Measurements from ENCODE around the gene SNX25. TPM values are rescaled to one million over a fixed set of nuclear protein-coding genes. Genes with fewer than 3 reads are reported as not detected.

The SNX25 gene
- polyA plus RNA-seq, 1 of the 3 experiments (the other 2 are of a cell fraction), result 8.5 TPM

- TF ChIP-seq NFIC (IDR thresholded peaks at IDR 0.05; ENCODE audit: borderline replicate concordance) (peak; percentile 33; the same call in 1 of the 2 replicates), CHD2 (IDR thresholded peaks at IDR 0.05; ENCODE audit: low read length, partially characterized antibody) (no peak), YY1 (IDR thresholded peaks at IDR 0.05; ENCODE audit: low read depth) (no peak), ZBTB33 (IDR thresholded peaks at IDR 0.05; ENCODE audit: borderline replicate concordance, low read depth) (no peak; the same call in 1 of the 2 replicates), GABPA (IDR thresholded peaks at IDR 0.05; ENCODE audit: low read depth) (no peak), POLR2AphosphoS5 (IDR thresholded peaks at IDR 0.05; ENCODE audit: low read depth, low read length) (no peak), IRF3 (IDR thresholded peaks at IDR 0.05; ENCODE audit: low read depth, low read length) (no peak), SMC3 (IDR thresholded peaks at IDR 0.05; ENCODE audit: low read depth, low read length) (no peak), NRF1 (IDR thresholded peaks at IDR 0.05; ENCODE audit: low read depth, low read length) (no peak), FOXM1 (IDR thresholded peaks at IDR 0.05; ENCODE audit: low read depth) (peak; percentile 20; the same call in 1 of the 2 replicates), MAX (IDR thresholded peaks at IDR 0.05; ENCODE audit: low read depth) (peak; percentile 91), ELF1 (IDR thresholded peaks at IDR 0.05) (no peak), EZH2phosphoT487 (IDR thresholded peaks at IDR 0.05; ENCODE audit: borderline replicate concordance, low read depth) (no peak), RXRA (IDR thresholded peaks at IDR 0.05; ENCODE audit: borderline replicate concordance, low read depth) (no peak), GATA2 (CRISPR knock-in tag; IDR thresholded peaks at IDR 0.05) (peak; percentile 66; the same call in 1 of the 2 replicates)
Measured at GRCh38 chr4:185359767-185360446, 150.5 kb downstream of the SNX25 start (continued).

- Histone ChIP-seq H3K4me2 (no peak overlapping the region), H3K9ac (no peak overlapping the region), H3K79me2 (ENCODE audit: insufficient read depth) (peaks cover 3% of the 10 kb centered on the region; the same call in 1 of the 2 replicates), H3K9me3 (no peaks in the 10 kb centered on the region), H3K27ac (ENCODE audit: low read depth in 2 of 2, low read length in 1 of 2) (no peak overlapping the region), H3K36me3 (replicated peaks in 1 of 2; ENCODE audit: control insufficient read depth in 1 of 2, insufficient read depth in 2 of 2, low read length in 1 of 2) (peaks cover 8 to 39% of the 10 kb centered on the region in 2 experiments), H4K20me1 (ENCODE audit: insufficient read depth) (no peaks in the 10 kb centered on the region), H3F3A (replicated peaks; ENCODE audit: insufficient read depth) (peaks cover 36% of the 10 kb centered on the region), H3K4me1 (ENCODE audit: control insufficient read depth in 1 of 2, insufficient read depth in 2 of 2, low read depth in 1 of 2, low read length in 1 of 2) (peaks cover 8 to 21% of the 10 kb centered on the region in 2 experiments), H3K27me3 (ENCODE audit: insufficient read depth) (no peaks in the 10 kb centered on the region), H2AFZ (ENCODE audit: low read depth) (no peak overlapping the region), H3K9me2 (no peaks in the 10 kb centered on the region), H3K4me3 (ENCODE audit: low read depth in 2 of 2, low read length in 1 of 2) (no peak overlapping the region)
- no peak for DNase-seq
- ChIA-PET CTCF (interaction anchor here (1.0 kb wide), 1 partner anchor 769 kb away, joined by 3 read pairs; no protein-coding TSS in a partner anchor), POLR2A (no interaction called here)
- WGBS (ENCODE audit: low lambda C conversion rate), result 97% methylated on average over 3 of the region's 3 CpGs
- TF ChIP-seq TAF1 (IDR thresholded peaks at IDR 0.05; ENCODE audit: borderline replicate concordance, low read depth, low read length), result no peak
- TF ChIP-seq MXI1 (IDR thresholded peaks at IDR 0.05; ENCODE audit: low read depth, low read length), result no peak
- no peak for TF ChIP-seq CHD2 (IDR thresholded peaks at IDR 0.05; ENCODE audit: low read length, partially characterized antibody)
- TF ChIP-seq YY1 (IDR thresholded peaks at IDR 0.05; ENCODE audit: low read depth), result no peak
- TF ChIP-seq NRF1 (IDR thresholded peaks at IDR 0.05; ENCODE audit: low read depth, low read length), result no peak
- TF ChIP-seq CTCF (IDR thresholded peaks at IDR 0.05), result no peak
- no peak for TF ChIP-seq ZBTB33 (IDR thresholded peaks at IDR 0.05; ENCODE audit: borderline replicate concordance, low read depth)
- no peak for TF ChIP-seq PBX3 (IDR thresholded peaks at IDR 0.05)
- no peak for TF ChIP-seq EP300 (IDR thresholded peaks at IDR 0.05; ENCODE audit: borderline replicate concordance in 1 of 2, low read depth in 1 of 2, low read length in 1 of 2)
- TF ChIP-seq TCF12 (IDR thresholded peaks at IDR 0.05), result no peak
- no peak for TF ChIP-seq FOXJ3 (CRISPR knock-in tag; IDR thresholded peaks at IDR 0.05)
- no peak for TF ChIP-seq SIN3A (IDR thresholded peaks at IDR 0.05; ENCODE audit: borderline replicate concordance, low read depth, low read length)
Measured at GRCh38 chr4:185361872-185362271, 152.5 kb downstream of the SNX25 start.
